Glomerular visceral epithelial cell (primary cell): ENCODE measurements around the gene IGHMBP2.
"Not testable (repeated sequence)": the region's sequence is repeated elsewhere in the genome, so short reads cannot be mapped to it uniquely, and the experiment has no call there.

Experiments
- DNase-seq: peaks from one replicate; pipeline ENCODE4 v3.0.0-alpha.2; 2016; ENCODE audit errors: extremely low spot score

The IGHMBP2 gene

DNA sequence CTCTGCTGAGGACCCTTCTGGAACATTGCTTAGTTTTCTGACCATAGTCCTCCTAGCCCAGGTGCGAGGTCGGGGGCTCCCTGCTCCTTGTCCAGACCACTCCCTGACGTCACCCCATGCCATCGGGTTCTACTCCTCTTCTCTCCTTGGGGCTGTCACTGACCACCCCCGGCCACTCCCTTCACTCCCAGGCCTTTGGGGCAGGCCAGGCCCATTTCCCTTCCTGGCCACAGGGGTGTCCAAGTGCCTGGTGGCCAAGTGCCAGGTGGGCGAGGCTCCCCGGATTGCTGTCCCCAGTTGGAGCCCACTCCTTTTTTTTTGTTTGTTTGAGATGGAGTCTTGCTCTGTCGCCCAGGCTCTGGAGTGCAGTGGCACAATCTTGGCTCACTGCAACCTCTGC is 57.6 kb downstream of the IGHMBP2 start:
- DNase-seq, result no peak

DNA sequence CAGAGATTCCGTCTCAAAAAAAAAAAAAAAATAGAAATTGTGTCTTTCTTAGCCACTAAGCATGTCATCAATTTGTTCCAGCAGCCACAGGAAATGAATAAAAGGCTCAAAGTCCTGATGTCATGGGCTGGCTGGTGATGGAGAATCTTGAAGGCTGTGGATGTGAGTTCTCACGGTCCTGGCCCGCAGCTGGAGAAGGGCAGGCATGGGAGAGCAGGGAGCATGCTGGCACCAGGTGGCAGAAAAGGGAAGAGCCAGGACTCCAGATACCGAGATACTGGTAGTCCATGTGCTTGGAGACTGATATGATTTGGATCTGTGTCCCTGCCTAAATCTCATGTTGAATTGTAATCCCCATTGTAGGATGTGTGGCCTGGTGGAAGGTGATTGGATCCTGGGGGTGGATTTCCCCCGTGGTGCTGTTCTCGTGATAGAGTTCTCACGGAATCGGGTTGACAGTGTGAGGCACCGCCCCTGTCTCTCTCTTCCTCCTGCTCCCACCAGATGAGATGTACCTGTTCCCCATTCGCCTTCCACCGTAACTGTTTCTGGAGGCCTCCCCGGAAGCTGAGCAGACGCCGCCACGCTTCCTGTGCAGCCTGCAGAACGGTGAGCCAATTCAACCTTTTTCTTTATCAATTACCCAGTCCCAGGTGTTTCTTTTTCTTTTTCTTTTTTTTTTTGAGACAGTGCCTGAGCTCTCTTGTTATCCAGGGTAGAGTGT is 59.0 kb downstream of the IGHMBP2 start:
- DNase-seq, result no peak

DNA sequence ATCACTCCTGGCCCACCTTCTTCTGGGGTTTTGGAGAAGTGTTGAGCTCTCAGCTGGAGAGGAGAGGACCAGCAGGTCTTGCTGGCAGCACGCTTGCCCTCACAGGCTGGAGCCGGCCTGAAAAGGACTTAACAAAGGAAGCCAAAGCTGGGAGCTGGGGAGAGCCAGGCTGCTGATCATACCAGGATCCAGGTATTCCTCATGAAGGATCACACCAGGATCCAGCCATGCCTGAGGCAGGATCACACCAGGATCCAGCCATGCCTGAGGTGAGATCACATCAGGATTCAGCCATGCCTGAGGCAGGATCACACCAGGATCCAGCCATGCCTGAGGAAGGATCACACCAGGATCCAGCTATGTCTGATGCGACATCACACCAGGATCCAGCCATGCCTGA is 60.1 kb downstream of the IGHMBP2 start:
- no peak for DNase-seq

DNA sequence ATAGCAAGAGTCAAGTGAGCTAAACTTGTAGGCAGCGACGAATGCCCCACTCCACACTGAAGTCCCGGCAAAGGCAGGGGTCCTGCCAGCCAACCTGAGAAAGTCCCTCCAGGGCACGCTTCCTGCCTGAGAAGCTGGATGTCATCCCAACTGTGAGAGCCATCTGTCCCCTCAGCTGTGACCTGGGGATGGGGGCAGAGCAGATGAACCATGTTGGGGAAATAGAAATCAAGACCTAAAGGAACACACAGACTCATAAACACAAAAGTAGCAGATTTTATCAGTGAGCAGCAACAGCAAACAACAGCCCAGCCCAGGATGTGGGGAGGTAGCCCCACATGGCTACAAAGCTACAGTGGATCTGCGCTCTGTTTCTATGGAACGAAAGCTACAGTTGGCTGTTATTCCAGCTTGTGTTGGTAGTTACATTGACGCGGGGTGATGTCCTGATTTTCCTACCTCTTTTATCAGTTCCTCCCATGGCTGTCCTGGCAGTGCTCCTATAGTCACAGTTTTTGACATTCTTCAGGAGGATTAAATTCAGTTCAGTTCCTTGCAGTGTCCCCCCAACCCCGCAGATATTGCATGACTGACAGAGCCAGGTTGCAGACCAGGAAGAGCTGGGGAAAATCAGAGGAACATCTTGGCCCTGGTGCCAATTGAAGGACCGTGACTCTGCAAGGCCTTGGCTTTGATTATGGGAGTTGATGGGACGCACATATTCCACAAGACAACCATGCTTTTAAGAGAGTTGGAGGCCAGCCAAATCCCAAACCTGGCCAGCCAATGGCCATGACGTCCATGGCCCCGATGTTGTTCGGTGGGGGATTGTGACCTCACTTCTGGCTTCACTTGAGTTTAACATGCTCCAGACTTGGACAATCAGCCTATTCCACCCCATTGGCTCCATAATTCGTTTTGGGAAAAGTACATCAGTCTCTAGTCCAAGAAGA is 62.5 kb downstream of the IGHMBP2 start:
- DNase-seq, result no peak

DNA sequence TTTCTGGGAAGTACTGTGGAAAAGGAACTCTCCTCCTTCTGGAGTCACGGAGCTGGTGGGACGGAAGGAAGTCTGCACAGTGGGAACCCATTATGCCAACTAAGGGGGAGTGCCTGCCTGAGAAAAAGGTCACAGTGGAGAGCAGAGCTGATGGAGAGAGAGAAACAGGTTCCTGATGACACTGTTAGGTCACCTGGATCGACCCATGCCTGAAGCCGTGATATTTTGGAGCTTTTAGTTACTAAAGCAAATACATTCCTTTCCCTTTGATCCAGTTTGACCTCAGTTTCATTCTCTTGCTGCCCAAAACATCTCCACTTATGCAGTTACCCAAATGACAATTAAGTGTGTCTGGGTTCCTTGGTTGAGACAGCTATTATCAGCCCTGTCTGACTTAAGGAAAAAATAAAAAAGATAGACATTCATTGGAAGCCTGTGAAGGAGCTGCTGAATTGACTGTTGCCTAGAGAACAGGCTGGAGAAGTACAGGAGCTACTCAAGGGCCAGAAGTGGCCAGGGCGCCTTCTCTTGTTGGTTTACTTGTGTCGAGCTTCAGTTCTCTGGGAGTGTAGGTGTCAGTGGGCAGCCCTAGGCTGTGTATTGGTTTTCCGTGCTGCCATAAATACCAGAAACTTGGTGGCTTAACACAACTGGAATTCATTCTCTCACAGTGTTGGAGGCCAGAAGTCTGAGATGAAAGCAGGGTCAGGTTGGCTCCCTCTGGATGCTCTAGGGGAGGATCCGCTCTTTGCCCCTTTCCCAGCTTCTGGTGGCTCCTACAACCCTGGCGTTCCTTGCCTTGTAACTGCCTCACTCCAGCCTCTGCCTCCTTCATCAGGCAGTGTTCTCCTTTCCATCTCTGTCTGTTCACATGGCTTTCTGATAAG is 63.4 kb downstream of the IGHMBP2 start:
- no peak for DNase-seq

DNA sequence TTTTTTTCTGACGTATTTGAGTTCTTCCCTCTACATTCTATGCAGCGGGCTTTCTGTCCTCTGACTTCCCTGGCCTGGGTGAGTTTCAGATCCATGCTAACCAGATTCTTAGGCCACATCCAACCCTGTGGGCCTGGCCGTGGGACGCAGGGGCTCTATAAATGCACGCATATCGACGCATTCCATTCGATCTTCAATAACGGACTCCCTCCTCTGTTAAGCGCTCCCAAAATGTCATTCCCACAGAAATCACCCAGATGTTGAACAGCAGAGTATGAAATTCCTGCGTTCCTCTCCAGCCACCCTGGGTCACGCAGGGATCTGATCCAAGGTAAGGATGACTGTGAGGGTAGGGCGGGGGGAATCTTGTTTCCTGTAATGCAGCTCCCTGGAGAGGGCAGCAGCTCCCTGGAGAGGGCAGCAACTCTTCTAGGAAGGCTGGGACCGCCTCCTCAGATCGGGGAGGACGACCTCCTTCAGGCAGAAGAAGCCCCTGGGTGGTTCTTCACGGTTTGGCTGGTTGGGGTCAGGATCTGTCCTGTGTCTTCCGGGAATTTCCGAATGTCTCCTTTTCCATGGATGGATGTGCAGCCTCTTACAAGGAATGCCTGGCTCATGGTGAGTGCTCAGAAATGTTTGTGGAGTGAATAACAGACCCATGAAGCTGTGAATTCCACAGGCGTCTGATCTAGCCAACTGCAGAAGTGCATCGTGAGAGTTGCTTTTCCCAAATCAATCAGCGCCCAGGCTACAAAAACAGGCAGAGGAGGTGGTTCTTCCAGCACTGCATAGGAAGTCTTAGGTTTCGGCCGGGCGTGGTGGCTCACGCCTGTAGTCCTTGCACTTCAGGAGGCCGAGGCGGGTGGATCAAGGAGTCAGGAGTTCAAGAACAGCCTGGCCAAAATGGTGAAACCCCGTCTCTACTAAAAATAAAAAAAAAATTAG is 64.9 kb downstream of the IGHMBP2 start:
- no peak for DNase-seq

DNA sequence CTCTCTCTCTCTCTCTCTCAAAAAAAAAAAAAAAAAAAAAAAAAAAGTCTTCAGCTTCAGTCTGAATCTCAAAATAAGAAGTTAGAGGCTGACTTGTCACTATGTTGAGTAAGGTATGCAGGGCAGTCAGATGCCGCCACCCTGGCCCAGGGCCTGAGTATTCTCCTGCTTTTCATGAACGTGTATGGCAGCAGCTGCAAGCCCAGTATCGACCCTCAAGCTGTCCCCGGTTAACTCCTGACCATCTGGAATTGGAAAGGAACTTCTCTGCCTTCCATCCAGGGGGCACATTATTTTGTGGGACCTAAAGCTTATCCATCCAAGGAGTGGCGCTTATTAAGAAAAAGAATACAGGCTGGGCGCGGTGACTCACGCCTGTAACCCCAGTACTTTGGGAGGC is 65.7 kb downstream of the IGHMBP2 start:
- DNase-seq, result no peak

DNA sequence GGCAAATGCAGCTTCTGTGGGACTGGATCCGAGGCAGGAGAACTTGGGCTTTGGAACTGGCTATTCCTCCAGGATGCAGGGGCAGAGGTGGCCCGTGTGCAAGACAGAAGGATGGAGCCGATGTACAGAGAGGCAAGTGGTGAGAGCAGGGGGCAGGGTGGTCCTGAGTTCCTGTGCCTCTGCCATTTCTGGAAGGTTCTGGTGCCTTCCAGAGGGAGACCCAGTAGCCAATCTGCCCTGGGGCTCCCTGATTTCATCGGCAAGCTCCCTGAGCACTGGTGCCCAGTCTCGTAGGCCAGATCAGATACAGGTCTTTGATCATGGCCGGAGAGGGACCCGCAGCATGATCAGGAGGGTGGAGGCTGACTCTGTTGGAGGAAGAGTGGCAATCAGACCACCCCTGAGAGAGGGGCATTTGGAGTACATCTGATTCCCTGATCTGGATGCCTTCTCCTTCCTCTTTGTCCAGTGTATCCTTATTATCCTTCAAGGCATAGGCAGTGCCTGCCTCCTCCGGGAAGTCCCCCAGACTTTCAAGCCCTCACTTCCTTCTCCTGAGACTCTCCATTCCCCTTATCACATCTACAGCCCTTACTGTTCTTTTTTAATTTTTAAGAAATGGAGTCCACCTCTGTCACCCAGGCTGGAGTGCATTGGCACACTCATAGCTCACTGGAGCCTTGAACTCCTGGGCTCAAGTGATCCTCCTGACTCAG is 67.4 kb downstream of the IGHMBP2 start:
- no peak for DNase-seq

DNA sequence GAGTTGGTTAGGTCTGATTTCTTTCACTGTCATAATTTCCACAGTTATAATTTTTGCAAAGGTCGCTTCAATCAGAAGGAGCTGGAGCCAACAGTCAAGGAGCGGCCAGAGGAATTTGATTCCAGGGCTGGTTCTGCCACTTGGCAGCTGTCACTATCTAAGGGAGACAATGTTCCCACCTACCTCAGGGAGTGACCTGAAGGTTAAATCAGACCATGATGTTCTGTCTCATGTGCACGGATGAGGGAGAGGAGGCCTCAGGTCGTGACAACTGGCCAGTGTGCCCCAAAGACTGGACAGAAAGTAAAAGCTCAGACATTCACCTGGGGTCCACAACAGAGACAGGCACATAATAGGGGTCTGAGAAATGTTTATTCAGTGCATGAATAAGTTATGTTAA is 69.5 kb downstream of the IGHMBP2 start:
- no peak for DNase-seq

DNA sequence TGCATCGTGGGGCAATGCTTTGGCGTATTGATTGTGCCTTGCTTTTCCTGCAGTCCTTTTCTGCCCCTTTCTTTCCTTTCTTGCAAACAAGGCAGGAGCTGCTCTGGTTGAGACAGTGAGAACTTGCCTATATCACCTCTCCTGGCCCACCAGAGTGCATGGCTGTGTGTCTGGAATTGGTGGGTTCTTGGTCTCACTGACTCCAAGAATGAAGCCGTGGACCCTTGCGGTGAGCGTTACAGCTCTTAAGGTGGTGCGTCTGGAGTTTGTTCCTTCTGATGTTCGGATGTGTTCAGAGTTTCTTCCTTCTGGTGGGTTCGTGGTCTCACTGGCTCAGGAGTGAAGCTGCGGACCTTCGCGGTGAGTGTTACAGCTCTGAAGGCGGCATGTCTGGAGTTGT is 70.0 kb downstream of the IGHMBP2 start:
- not testable (repeated sequence) for DNase-seq

DNA sequence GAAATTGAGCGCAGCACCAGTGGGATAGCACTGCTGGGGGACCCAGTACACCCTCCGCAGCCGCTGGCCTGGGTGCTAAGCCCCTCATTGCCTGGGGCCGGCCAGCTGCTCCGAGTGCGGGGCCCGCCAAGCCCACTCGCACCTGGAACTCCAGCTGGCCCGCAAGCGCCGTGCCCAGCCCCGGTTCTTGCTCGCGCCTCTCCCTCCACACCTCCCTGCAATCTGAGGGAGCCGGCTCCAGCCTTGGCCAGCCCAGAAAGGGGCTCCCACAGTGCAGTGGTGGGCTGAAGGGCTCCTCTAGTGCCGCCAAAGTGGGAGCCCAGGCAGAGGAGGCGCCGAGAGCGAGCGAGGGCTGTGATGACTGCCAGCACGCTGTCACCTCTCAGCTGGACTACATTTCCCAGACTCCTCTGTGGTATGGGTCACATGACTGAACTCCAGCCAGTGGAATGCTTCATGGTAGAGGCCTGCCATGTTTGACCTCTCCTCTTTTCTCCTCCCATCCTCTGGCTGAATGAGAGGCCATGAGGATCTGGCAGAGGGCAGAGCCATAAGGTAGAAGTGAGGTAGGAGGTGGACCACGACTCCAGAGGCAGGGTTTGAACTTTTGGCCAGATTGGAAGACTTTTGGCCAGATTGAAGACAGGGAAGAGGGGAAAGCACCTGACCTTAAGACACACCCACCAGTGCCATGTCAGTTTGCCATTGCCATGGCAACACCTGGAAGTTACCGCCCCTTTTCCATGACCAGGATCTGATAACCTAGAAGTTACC is 70.9 kb downstream of the IGHMBP2 start:
- DNase-seq, result no peak

DNA sequence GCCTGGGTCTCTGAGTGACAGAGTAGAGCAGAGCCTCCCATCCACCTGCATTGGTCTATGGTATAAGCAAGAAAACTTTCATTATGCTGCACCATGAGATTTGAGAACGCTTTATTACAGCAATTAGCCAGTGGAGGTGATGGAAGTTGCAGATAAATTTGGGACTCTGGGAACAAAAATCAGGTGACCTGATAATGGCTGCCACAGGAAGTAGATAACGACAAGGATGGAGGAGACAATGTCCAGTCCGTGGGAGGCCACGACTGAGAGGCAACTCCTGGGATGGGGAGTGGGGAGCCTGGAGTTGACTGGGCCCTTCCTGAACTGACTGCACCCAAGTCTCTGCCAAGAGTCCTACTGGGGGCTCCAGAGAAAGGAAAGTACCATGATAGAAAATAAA is 72.4 kb downstream of the IGHMBP2 start:
- no peak for DNase-seq

DNA sequence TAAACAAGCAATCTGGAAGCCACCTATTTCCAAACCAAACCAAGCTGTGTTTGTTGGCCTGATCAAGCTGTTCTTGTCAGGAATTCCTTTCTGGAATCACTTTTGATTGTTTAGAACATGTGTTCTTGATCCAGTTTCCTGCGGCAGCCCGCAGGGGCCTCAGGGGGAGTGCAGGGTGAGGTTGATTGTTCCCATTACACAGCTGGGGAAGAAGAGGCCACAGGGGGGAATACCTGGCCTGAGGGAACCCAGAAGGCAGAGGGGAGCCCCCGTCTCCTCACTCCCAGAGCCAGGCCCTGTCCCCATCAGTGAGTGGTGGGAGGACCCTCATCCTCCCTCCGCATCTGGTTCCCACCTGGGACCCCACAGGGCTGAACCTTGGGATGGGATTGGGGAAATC is 72.9 kb downstream of the IGHMBP2 start:
- no peak for DNase-seq

DNA sequence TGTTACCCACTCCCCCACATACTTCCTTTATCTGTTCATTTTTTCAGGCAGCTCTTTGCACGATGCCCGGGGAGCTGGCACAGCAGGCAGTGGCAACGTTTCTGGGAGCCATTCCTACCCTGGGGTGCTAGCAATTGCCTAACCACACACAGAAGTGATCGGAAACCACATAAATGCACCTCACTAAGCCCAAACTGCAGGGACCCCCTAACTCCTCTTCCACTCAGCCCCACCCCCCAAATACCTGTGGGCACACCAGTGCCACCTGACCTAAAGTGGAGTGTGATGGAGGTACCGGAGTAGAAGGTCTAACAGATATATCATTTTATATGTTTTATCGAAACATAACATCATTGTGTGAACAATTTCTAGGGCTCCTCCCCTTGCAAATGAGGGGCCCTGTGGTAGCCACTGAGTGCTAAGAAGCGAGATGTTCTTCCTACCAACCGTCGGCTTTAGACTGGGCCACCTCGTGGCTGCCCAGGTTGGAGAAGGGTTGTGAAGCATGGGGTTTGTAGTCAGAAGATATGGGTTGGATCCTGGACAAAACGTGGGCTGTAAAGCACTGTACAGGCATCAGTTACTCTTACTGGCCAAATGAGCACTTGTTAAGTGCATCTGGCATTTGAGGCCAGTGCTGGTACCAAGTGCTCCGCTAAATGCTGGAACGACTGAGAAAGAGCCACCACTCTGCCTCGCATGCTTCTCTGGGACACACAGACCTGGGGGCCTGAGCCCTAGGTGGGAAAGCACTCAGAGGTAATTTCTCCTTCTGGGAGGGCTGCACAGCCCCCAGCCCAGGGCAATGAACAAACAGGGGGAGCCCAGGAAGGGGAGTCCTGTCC is 74.3 kb downstream of the IGHMBP2 start:
- DNase-seq, result no peak

DNA sequence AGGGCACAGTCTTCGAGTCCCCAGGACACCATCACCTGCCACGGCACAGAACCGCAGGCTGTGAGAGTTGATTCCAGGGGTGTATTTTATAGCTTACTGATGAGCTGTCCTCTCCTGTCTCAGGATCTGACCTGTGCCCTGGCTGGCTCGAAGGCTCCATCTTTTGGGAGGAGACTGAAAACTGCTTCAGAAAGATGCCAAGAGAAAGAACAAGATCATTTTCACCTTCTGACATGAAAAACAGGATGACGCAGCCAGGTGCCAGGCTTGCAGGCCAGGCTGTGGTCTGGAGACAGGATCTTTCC is 74.9 kb downstream of the IGHMBP2 start:
- DNase-seq, result no peak

DNA sequence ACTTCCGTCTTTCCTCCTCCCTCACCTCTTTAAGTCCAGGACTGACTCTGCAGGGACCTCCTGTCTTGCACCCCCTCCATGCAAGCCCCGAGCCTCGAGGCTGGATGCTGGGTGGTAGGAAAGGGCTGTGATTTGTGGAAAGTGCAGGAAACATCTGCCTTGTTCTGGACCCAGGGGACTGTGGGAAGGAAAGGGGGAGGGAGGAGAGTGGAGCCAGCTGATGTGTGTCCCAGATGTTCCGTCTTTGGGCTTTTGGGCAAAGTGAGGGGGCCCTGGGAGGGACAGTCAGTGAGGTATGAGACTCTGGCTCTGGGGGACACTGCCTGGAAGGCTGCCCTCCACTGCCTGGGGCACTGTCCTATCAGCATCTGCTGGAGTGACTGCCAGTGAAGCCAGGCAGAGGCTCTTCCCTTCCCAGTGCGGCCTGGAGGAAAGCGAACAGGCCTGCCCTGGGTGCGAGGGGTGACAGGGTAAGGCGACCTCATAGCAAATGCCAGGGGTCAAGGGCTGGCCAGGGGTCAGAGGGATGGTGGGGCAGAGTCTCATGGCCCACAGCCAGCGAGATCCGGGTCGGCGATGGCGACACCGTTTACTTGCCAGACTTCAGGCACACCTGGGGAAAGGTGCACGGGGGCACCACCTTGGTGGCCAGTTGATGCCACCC is 75.4 kb downstream of the IGHMBP2 start:
- no peak for DNase-seq

DNA sequence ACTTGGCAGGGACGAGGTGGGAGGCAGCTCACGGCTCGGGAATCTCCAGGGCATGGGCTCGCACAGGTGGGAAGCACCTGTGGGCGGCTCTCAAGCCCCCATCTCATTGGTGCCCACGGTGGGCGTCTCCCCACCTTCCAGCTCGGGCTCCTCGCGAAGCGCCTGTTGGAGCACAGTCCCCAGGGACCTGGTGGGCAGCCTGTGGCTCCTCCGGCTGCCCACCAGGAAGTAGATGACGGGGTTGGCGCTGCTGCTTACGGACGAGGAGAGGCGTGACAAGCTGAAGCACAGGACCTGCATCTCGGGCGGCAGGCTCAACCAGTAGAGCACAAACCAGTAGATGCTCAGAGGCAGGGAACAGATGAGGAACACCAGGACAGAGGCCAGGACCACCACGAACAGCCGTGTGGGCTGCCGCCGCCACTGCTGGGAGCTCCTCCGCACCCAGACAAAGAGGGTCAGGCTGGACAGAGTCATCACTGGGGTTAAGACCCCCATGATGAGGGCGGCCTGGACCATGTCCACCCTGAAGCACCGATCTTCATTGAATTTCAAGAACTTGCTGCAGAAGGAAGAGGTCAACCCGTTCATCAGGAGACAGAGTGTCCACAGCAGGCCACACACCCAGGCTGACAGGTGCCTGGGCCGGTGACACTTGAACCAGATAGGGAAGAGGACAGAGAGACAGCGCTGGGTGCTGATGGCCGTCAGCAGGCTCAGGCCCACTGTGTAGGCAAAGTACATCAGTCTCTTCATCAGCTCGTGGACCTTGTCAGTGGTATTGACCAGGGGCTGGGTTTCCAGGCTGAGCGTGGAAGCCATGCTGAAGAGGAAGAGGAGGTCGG is 76.5 kb downstream of the IGHMBP2 start:
- no peak for DNase-seq

DNA sequence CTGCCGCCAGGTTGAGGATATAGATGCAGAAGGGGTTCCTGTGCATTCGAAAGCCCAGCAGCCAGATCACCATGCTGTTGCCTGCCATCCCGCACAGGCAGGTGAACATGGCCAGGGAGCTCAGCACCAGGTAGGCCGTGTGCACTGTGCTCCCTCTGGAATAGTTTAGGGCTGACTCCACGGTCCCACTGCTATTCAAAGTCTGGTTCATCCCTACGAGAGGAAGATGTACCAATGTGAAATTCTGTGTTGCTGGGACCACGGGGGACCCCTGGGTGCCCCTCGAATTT is 77.0 kb downstream of the IGHMBP2 start, which contains the start of gene MRGPRD:
TSS of gene MRGPRD (minus strand) at position 211 of the 290 bp plus-strand sequence. CDS start at position 211, 0 bp downstream.
- DNase-seq, result no peak
